ENCODE data around the gene OR2J3. TPM values are rescaled to one million over a fixed set of nuclear protein-coding genes. Genes with fewer than 3 reads are reported as not detected.
"Not testable (repeated sequence)": the region's sequence is repeated elsewhere in the genome, so short reads cannot be mapped to it uniquely, and the experiment has no call there.

Gene OR2J3
- total RNA-seq: not detected

DNA sequence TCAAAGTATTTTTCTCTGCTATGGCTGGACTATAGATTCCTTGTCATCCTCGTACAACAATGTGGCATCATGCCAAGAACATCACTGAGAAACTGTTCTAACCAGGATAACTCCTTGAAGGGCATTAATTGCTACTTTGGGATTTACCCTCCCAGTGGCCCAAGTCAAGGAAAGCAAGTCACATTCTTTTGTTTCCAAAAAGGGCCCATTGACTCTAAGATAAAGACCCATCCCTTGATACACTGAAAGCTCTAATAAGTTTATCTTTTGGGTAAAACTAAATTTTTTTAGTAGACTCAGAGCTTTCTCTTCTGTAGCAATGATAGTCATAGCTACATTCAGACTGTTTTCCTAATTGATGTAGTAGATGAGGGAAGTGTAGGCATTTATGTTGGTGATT lies at the start of gene OR2J3:
Gene OR2J3, plus strand, starts transcription at position 301 of the 400 bp plus-strand sequence. CDS start 3,833 bp downstream, outside the sequence.
- DNase-seq: no peak
- no peak within 1 kb of the TSS for H3K27ac Mint-ChIP-seq
- ChIA-PET POLR2A (interaction anchor here (0.6 kb wide), 2 partner anchors 10 to 939 kb away, joined by 3 read pairs; no protein-coding TSS in a partner anchor), CTCF (no interaction called here)
- H3K4me1 Mint-ChIP-seq (ENCODE audit: low read depth): no peaks in the 10 kb centered on the region
- intact Hi-C loops (cut with micrococcal nuclease): no loop called here
- H3K27me3 Mint-ChIP-seq: peaks cover 38% of the 10 kb centered on the region
- no peaks in the 10 kb centered on the region for H3K36me3 Mint-ChIP-seq
- no peaks in the 10 kb centered on the region for H3K9me3 Mint-ChIP-seq
- no peak within 1 kb of the TSS for H3K4me3 Mint-ChIP-seq

DNA sequence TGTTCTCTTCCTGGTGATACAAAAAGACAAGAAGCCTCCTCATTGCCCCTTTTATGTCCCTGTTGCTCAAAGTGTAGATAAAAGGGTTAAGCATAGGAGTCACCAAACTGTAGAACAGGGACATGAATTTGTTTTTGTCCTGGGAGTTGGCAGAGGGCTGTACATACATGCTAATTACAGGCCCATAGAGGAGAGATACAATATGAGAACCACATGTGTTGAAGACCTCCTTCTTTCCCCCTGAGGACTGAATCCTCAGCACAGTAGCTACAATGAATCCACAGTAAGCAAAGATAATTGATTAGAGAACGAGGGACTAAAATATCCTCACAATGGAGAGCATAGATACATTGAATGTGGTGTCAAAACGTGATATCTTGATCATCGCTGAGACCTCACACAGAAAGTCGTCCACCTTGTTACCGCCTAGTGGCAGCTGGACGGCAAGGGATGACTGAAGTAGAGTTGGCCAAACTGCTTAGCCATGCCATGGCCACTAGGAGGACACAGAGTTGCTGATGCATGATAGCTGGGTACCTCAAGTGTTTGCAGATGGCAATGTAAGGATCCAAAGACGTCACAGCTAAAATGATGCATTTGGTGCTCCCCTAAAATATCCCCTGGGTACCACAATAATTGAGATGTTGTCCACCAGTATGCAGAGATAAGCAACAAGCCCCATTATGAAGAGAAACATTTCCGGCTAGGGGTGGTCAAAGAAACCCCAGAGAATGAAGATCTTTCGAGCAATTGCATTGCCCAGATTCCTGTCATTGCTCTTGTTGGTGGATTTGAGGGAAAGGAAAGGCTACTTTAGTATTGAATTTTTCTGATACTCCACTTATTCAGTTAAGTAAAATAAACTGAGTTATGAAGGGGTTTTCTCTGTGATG lies 35.8 kb upstream of the OR2J3 start:
- DNase-seq: no peak
- intact Hi-C loops (cut with micrococcal nuclease): no loop called here
- peaks cover 2% of the 10 kb centered on the region for H3K9me3 Mint-ChIP-seq
- H3K36me3 Mint-ChIP-seq: peaks cover 3% of the 10 kb centered on the region
- no peak overlapping the region for H3K27ac Mint-ChIP-seq
- POLR2A ChIA-PET: no interaction called here
- peaks cover 37% of the 10 kb centered on the region for H3K27me3 Mint-ChIP-seq
- no peaks in the 10 kb centered on the region for H3K4me1 Mint-ChIP-seq (ENCODE audit: low read depth)
- CTCF ChIA-PET: interaction anchor here (0.5 to 1.6 kb wide), 3 partner anchors 9 to 379 kb away, joined by 3 read pairs; no protein-coding TSS in a partner anchor
- H3K4me3 Mint-ChIP-seq: no peak overlapping the region

DNA sequence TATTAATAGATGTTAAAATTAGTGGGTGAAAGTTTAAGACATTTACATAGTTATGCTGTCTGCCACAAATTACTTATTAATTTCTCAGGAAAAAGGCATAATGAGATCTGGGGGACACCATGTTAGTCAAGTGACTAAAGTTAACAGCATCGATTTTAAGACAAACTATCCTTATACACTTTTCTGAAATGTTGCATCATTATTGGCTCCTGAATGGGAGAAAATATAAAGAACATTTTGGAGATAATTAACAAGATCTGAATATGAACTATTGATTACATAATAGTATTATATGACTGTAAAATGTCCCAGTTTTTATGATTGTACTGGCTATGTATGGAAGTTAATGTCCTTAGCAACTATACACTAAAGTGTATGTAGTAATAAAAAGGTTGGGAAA lies 28.7 kb upstream of the OR2J3 start:
- H3K36me3 Mint-ChIP-seq: no peaks in the 10 kb centered on the region
- no peaks in the 10 kb centered on the region for H3K9me3 Mint-ChIP-seq
- no peak overlapping the region for H3K4me3 Mint-ChIP-seq
- no peaks in the 10 kb centered on the region for H3K4me1 Mint-ChIP-seq (ENCODE audit: low read depth)
- no peak for DNase-seq
- intact Hi-C loops (cut with micrococcal nuclease): no loop called here
- ChIA-PET CTCF (no interaction called here), POLR2A (no interaction called here)
- H3K27ac Mint-ChIP-seq: no peak overlapping the region
- peaks cover 6% of the 10 kb centered on the region for H3K27me3 Mint-ChIP-seq

DNA sequence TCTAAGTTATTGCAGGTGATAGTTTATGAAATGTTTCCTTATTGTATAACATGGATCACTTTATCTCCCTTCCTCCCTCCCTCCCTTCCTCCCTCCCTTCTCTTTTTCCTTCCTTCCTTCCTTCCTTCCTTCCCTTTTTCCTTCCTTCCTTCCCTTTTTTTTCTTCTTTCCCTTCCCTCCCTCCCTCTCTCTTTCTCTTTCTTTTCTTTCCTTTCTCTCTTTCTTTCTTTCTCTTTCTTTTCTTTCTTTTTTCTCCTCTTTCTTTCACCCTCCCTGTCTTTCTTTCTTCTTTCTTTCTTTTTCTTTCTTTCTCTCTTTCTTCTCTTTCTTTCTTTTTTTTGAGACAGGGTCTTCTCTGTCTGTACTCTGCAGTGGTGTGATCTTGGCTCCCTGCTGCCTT lies 26.5 kb upstream of the OR2J3 start:
- intact Hi-C loops (cut with micrococcal nuclease): no loop called here

DNA sequence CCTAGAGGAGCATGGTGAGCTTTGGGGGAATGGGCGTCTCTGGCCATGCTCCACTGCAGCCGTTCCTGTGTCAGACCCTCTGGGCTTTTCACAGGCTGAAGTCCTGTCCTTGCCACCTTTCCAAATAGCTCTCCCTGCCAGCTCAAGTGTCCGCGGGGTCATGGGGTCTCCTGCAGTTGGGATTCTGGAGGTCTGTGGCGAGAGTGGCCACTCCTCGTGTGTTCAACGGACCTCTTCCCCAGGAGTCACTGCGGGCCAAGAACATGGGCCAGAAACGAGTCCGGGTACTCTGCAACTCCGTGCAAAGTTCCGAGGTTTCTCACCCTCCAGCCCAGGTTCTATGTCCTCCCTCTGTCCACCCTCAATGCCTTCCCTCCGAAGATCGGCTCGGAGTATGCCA lies 25.4 kb upstream of the OR2J3 start:
- Mint-ChIP-seq H3K27me3 (peaks cover 12% of the 10 kb centered on the region), H3K4me3 (no peak overlapping the region)

More for the DNA sequence above, 26.5 kb upstream of the OR2J3 start:
- Mint-ChIP-seq H3K27me3 (peaks cover 8% of the 10 kb centered on the region), H3K4me1 (ENCODE audit: low read depth) (no peaks in the 10 kb centered on the region), H3K9me3 (no peaks in the 10 kb centered on the region), H3K27ac (no peak overlapping the region), H3K36me3 (no peaks in the 10 kb centered on the region), H3K4me3 (no peak overlapping the region)
- ChIA-PET POLR2A (no interaction called here), CTCF (interaction anchor here (1.2 kb wide), 1 partner anchor 9 kb away, joined by 3 read pairs; no protein-coding TSS in a partner anchor)
- no peak for DNase-seq

DNA sequence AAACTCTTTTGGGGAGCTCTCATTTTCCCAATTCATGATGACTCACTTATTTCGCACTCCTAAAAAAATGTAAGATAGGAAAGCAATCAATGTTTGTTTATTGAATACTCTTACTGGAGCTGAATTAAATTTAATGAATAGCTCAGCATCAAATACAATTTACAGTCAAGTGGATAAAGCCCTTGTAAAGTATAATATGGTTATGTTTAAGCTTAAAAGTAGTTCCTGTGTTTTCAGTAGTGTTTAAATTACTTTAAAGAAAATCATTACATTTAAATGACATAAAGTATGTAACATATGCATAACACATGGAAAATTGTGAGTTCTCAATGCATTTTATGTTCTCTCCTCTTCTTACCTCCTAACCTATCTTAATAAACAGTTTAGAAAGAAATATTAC lies 20.6 kb upstream of the OR2J3 start, which contains the start of gene OR2B3:
Gene OR2B3, minus strand, starts transcription at position 101 of the 400 bp plus-strand sequence. Its CDS starts 65 bp downstream, at position 36.
- no peak for DNase-seq
- Mint-ChIP-seq H3K4me1 (ENCODE audit: low read depth) (no peaks in the 10 kb centered on the region), H3K9me3 (no peaks in the 10 kb centered on the region), H3K36me3 (no peaks in the 10 kb centered on the region), H3K27ac (no peak within 1 kb of the TSS), H3K27me3 (peaks cover 38% of the 10 kb centered on the region), H3K4me3 (no peak within 1 kb of the TSS)
- intact Hi-C loops (cut with micrococcal nuclease): no loop called here
- ChIA-PET POLR2A (no interaction called here), CTCF (no interaction called here)

More for the DNA sequence above, 25.4 kb upstream of the OR2J3 start:
- Mint-ChIP-seq H3K36me3 (no peaks in the 10 kb centered on the region), H3K27ac (no peak overlapping the region), H3K9me3 (no peaks in the 10 kb centered on the region), H3K4me1 (ENCODE audit: low read depth) (no peaks in the 10 kb centered on the region)
- intact Hi-C loops (cut with micrococcal nuclease): no loop called here
- DNase-seq: no peak
- ChIA-PET CTCF (no interaction called here), POLR2A (no interaction called here)

DNA sequence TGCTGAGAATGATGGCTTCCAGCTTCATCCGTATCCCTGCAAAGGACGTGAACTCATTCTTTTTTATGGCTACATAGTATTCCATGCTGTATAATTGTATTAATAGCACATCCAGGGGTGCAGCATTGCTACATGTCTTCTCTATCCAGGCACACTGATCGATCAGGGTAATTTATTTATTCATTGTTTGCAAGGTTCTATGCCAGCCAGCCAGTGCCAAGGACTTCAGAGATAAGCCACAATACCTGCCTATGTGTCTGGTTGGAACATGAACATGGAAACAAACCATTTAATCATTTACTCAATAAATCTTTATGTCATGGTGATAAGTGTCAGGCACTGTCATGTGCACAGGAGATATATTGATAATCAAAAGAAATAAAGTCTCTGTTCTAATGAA lies 14.9 kb upstream of the OR2J3 start:
- no peak overlapping the region for H3K27ac Mint-ChIP-seq
- CTCF ChIA-PET: no interaction called here
- H3K36me3 Mint-ChIP-seq: no peaks in the 10 kb centered on the region

DNA sequence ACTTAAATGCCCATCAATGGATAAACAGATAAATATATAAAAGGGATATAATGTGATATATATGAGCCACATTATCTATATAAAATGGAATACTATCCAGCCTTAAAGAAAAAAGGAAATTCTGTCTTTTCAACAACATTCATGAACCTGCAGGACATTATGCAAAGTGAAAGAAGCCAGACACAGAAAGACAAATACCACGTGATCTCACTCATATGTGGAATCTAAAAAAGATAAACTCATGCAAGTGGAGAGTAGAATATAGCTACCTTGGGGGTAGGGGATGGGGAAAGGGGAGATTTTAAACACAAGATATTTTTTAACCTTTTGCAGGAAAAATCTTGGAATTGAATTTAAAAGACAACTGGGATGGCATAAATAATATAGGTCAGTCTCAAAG lies 10.1 kb upstream of the OR2J3 start:
- Mint-ChIP-seq H3K36me3 (no peaks in the 10 kb centered on the region), H3K9me3 (no peaks in the 10 kb centered on the region), H3K27ac (no peak overlapping the region), H3K27me3 (peaks cover 6% of the 10 kb centered on the region), H3K4me1 (ENCODE audit: low read depth) (no peaks in the 10 kb centered on the region), H3K4me3 (no peak overlapping the region)
- no peak for DNase-seq
- intact Hi-C loops (cut with micrococcal nuclease): no loop called here
- CTCF ChIA-PET: no interaction called here
- POLR2A ChIA-PET: no interaction called here

More for the DNA sequence above, 14.9 kb upstream of the OR2J3 start:
- Mint-ChIP-seq H3K4me3 (no peak overlapping the region), H3K9me3 (no peaks in the 10 kb centered on the region), H3K4me1 (ENCODE audit: low read depth) (no peaks in the 10 kb centered on the region), H3K27me3 (peaks cover 27% of the 10 kb centered on the region)
- POLR2A ChIA-PET: no interaction called here
- intact Hi-C loops (cut with micrococcal nuclease): no loop called here
- no peak for DNase-seq

DNA sequence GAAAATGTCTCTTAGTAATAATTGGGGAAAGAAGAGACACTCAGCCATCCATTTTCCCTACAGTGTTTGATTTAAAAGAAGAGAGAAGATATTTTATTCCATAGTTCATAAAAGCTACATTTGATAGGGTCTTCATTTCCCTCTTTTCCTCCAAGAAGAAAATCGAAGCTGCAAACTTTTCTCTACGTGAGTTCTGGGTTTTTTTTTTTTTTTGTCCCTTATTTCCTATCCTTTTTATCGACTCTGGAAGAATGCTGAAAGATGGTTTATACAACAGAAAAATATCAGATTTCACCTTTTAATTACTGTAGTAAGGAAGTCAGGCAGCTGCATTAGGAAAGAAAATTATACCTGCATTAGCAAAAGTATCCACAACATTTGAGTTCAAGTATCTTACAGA lies 8.7 kb upstream of the OR2J3 start, which contains the start of gene OR2J1:
Gene OR2J1, plus strand, starts transcription at position 301 of the 400 bp plus-strand sequence. CDS start 1,453 bp downstream, outside the sequence.
- POLR2A ChIA-PET: no interaction called here
- H3K4me1 Mint-ChIP-seq (ENCODE audit: low read depth): no peaks in the 10 kb centered on the region

DNA sequence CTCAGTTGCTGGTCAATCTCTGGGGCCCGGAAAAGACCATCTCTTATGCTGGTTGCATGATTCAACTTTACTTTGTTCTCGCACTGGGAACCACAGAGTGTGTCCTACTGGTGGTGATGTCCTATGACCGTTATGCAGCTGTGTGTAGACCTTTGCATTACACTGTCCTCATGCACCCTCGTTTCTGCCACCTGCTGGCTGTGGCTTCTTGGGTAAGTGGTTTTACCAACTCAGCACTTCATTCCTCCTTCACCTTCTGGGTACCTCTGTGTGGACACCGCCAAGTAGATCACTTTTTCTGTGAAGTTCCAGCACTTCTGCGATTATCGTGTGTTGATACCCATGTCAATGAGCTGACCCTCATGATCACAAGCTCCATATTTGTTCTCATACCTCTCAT lies 4.3 kb downstream of the OR2J3 start:
- H3K36me3 Mint-ChIP-seq: no peaks in the 10 kb centered on the region
- H3K4me1 Mint-ChIP-seq (ENCODE audit: low read depth): no peaks in the 10 kb centered on the region
- H3K27ac Mint-ChIP-seq: no peak overlapping the region
- H3K9me3 Mint-ChIP-seq: no peaks in the 10 kb centered on the region
- peaks cover 30% of the 10 kb centered on the region for H3K27me3 Mint-ChIP-seq
- no peak overlapping the region for H3K4me3 Mint-ChIP-seq
- intact Hi-C loops (cut with micrococcal nuclease): no loop called here
- POLR2A ChIA-PET: no interaction called here
- CTCF ChIA-PET: no interaction called here
- no peak for DNase-seq

More for the DNA sequence above, 8.7 kb upstream of the OR2J3 start, which contains the start of gene OR2J1:
- Mint-ChIP-seq H3K27ac (no peak within 1 kb of the TSS), H3K9me3 (no peaks in the 10 kb centered on the region), H3K4me3 (no peak within 1 kb of the TSS), H3K36me3 (no peaks in the 10 kb centered on the region), H3K27me3 (peaks cover 7% of the 10 kb centered on the region)
- DNase-seq: no peak
- CTCF ChIA-PET: no interaction called here
- intact Hi-C loops (cut with micrococcal nuclease): no loop called here

DNA sequence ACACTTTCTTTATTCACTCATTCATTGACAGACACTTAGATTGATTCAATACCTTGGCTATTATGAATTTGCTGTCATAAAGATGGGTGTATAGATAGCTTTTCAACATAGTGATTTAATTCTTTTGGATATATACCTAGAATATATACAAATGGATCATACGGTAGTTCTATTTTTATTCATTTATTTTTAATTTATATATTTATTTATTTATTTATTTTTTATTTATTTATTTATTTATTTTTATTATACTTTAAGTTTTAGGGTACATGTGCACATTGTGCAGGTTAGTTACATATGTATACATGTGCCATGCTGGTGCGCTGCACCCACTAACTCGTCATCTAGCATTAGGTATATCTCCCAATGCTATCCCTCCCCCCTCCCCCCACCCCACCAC lies 7.1 kb downstream of the OR2J3 start:
- H3K27me3 Mint-ChIP-seq: peaks cover 34% of the 10 kb centered on the region
- H3K27ac Mint-ChIP-seq; DNase-seq; H3K9me3 Mint-ChIP-seq; H3K4me1 Mint-ChIP-seq (ENCODE audit: low read depth); intact Hi-C loops (cut with micrococcal nuclease); H3K36me3 Mint-ChIP-seq; CTCF ChIA-PET; POLR2A ChIA-PET; H3K4me3 Mint-ChIP-seq: not testable (repeated sequence)

DNA sequence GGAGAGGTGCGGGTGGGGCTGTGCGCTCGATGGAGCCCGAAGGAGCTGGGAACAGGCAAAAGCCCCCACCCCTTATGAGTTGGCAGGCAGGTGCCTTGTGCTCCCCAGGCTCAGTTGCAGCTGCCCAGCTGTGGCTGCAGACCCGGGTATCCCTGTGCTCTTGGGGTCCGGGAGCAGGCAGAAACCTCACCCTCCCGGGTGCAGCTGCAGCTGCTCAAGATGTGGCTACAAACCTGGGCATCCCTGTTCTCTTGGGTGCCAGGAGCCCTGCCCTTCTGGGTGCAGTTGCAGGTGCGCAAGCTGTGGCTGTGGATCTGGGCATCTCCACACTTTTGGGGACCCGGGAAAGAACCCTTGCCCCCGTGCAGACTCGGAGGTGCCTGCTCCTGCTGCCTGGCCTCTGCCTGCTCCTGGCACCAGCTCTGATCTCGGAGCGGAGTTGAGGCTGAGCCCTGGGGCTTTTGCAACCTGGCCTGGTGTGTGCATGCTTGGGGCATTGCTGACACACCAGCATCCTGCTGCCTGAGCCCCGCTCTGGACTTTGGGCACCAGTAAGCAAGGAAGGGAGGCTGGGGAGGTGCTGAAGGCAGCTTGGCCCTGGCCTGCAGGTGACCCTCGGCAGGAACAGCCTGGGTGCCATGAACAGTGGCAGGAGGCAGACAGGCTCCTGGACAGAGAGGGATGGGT lies 21.6 kb downstream of the OR2J3 start:
- Mint-ChIP-seq H3K27me3 (peaks cover 25% of the 10 kb centered on the region), H3K27ac (no peak overlapping the region), H3K36me3 (no peaks in the 10 kb centered on the region), H3K9me3 (no peaks in the 10 kb centered on the region), H3K4me3 (no peak overlapping the region), H3K4me1 (ENCODE audit: low read depth) (no peaks in the 10 kb centered on the region)
- intact Hi-C loops (cut with micrococcal nuclease): no loop called here
- CTCF ChIA-PET: no interaction called here
- POLR2A ChIA-PET: no interaction called here
- DNase-seq: no peak

All from activated CD4-positive, alpha-beta memory T cell treated with anti-CD3 and anti-CD28 coated beads for 36 hours (primary cell).